Thyroid gland (tissue), 4 donors: ENCODE results near the gene ANKRD29. TPM values are rescaled to one million over a fixed set of nuclear protein-coding genes. Genes with fewer than 3 reads are reported as not detected.

Source experiments
- DNase-seq, 2 donors: peaks; one replicate each; pipeline ENCODE4 v3.0.0-alpha.2; 2019
- H3K27ac ChIP-seq, 3 donors: fragments of 200-600 bp; sonication (generic); 1 replicate in 2 of 3; 2 replicates in 1 of 3; pipeline ENCODE4 v1.5.1; 2016 to 2019; ENCODE audit warnings: mild to moderate bottlenecking in 1 of 3, moderate library complexity in 1 of 3
- H3K27me3 ChIP-seq: fragments of 200-600 bp; sonication (generic); one replicate; pipeline ENCODE4 v1.5.1; 2019
- H3K36me3 ChIP-seq, 2 donors: fragments of 200-600 bp; sonication (generic); one replicate each; pipeline ENCODE4 v1.5.1; 2016 to 2019
- H3K4me1 ChIP-seq, 2 donors: fragments of 200-600 bp; sonication (generic); one replicate each; pipeline ENCODE4 v1.5.1; 2017 to 2019
- H3K4me3 ChIP-seq, 3 donors: fragments of 200-600 bp; sonication (generic); replicated peaks in 1 of 3; 1 replicate in 2 of 3; 2 replicates in 1 of 3; pipeline ENCODE4 v1.5.1; 2016; ENCODE audit warnings: mild to moderate bottlenecking in 1 of 3
- H3K9me3 ChIP-seq: fragments of 200-600 bp; sonication (generic); one replicate; pipeline ENCODE4 v1.5.1; 2017
- POLR2A ChIP-seq, 2 donors: fragments of 450-650 bp; IDR thresholded peaks; one replicate each; pipeline ENCODE4 v1.6.1; 2017; ENCODE audit warnings: antibody characterized with exemption in 2 of 2, mild to moderate bottlenecking in 2 of 2, moderate library complexity in 1 of 2
- WGBS, 2 donors: methylation state at CpG; one replicate each; pipeline ENCODE4 v1.1.5; 2017; 5-methylcytosine and 5-hydroxymethylcytosine counted together
- intact Hi-C: fragments of 100-400 bp; cut with DNase I; formaldehyde crosslinking; loops from one replicate; pipeline ENCODE4 v1.15.1; 2023
- total RNA-seq, 4 donors: library from RNA; depleted of rRNA; stranded (reverse); fragments of >200 nt; gene quantifications; one replicate each; pipeline ENCODE4 v1.2.3, GENCODE V29; 2016
- TF ChIP-seq, protein P1 (sequence below), 6 experiments: fragments of 200-600 bp in 3 of 6; fragments of 450-650 bp in 3 of 6; sonication (generic) in 3 of 6; IDR thresholded peaks; one replicate each; pipeline ENCODE4 v1.5.1; 2016 to 2019; ENCODE audit warnings: antibody characterized with exemption in 6 of 6, mild to moderate bottlenecking in 2 of 6, inconsistent platforms in 1 of 6, moderate library complexity in 1 of 6

ANKRD29 gene
- total RNA-seq, 4 donors from 2014 or later = 3.4 to 6.1 (median 4.5) TPM

- intact Hi-C loops = no loop called here
- no peak for DNase-seq
- TF ChIP-seq, protein P1, sequence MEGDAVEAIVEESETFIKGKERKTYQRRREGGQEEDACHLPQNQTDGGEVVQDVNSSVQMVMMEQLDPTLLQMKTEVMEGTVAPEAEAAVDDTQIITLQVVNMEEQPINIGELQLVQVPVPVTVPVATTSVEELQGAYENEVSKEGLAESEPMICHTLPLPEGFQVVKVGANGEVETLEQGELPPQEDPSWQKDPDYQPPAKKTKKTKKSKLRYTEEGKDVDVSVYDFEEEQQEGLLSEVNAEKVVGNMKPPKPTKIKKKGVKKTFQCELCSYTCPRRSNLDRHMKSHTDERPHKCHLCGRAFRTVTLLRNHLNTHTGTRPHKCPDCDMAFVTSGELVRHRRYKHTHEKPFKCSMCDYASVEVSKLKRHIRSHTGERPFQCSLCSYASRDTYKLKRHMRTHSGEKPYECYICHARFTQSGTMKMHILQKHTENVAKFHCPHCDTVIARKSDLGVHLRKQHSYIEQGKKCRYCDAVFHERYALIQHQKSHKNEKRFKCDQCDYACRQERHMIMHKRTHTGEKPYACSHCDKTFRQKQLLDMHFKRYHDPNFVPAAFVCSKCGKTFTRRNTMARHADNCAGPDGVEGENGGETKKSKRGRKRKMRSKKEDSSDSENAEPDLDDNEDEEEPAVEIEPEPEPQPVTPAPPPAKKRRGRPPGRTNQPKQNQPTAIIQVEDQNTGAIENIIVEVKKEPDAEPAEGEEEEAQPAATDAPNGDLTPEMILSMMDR (IDR thresholded peaks at IDR 0.05) = no peak
- no peak for TF ChIP-seq POLR2A (IDR thresholded peaks at IDR 0.05)
- Histone ChIP-seq H3K36me3 (no peaks in the 10 kb centered on the region), H3K4me1 (no peaks in the 10 kb centered on the region), H3K27ac (no peak overlapping the region), H3K4me3 (no peak overlapping the region), H3K9me3 (no peaks in the 10 kb centered on the region), H3K27me3 (no peaks in the 10 kb centered on the region)
- 90 to 96% methylated on average over 3 of the region's 3 CpGs for WGBS, 2 donors
Measured at GRCh38 chr18:23706971-23707640, 44.4 kb upstream of the ANKRD29 start.

GRCh38 chr18:23704806-23705205 is 42.1 kb upstream of the ANKRD29 start:
- H3K27ac ChIP-seq = no peak overlapping the region
- no peaks in the 10 kb centered on the region for H3K4me1 ChIP-seq
- H3K36me3 ChIP-seq = no peaks in the 10 kb centered on the region
- H3K27me3 ChIP-seq = no peaks in the 10 kb centered on the region
- TF ChIP-seq, protein P1 (IDR thresholded peaks at IDR 0.05) = no peak
- TF ChIP-seq POLR2A (IDR thresholded peaks at IDR 0.05) = no peak
- intact Hi-C loops = no loop called here
- DNase-seq = no peak
- H3K9me3 ChIP-seq = no peaks in the 10 kb centered on the region
- no peak overlapping the region for H3K4me3 ChIP-seq

DNA sequence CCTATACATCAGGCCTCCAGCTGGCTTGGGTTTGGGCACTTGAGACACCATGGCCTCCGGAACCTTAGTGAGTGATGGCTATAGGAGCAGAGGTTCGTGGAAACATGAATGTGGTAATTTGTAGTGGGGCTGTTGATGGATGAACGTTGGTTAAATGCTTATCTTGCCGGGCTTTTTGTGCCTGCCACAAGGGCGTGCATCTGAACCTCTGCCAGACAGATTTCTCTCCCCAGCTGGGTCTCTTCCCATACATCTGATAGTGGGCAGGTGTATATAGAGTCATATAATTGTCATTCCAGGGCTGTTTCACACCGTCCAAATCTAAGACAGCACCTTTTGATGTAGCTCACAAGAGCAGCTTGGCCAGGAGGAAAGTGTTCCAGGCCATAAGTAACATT is 41.3 kb upstream of the ANKRD29 start:
- H3K27ac ChIP-seq = no peak overlapping the region
- intact Hi-C loops = no loop called here
- WGBS, 2 donors = 65 to 76% methylated on average over 6 of the region's 6 CpGs

DNA sequence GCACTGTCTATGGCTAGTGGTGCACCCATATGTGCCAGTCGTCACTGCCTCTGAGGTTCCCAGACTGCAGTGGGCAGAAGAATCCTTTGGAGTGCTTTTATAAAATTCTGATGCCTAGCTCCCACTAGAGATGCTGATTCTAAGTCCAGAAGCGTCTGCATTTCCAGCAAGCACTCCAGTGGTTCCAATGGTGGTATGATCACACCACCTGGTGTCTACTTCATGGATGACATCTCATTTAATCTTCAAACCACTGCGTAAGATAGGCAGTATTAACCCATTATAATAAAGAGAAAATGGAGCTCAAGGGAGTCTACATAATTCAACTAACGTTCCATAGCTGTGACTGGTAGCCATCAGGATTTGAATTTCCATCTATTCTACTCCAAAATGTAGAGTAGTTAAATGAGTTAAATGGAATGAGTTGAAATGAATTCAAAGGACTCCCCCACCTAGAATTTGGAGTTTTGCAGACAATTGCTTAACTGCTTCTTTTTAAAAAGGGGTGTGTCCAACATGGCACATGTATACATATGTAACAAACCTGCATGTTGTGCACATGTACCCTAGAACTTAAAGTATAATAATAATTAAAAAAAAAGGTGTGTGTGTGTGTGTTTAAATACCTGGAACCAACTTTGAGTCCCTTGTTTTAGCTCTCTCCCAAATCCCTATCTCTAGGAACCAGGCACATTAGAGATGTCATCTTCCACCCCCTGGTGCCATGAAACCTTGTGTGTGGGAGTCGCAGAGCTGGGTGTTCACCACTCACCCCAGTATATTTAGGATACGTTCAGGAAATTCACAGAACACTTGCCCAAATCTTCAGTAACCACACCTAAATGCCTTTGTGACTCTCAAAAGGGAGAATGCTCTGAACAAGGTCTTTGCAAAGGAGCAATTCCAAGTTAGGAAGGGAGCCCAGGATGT is 40.6 kb upstream of the ANKRD29 start:
- Histone ChIP-seq H3K36me3 (no peaks in the 10 kb centered on the region), H3K4me1 (no peaks in the 10 kb centered on the region), H3K4me3 (no peak overlapping the region), H3K9me3 (no peaks in the 10 kb centered on the region), H3K27me3 (no peaks in the 10 kb centered on the region), H3K27ac (no peak overlapping the region)
- WGBS, 2 donors = 50 to 55% methylated on average over 6 of the region's 6 CpGs
- DNase-seq = peak in 1 of 2 donors; percentile 3
- TF ChIP-seq, protein P1 (IDR thresholded peaks at IDR 0.05) = peak in 4 of 6 experiments; percentile 35 to 59 (median 41)
- no peak for TF ChIP-seq POLR2A (IDR thresholded peaks at IDR 0.05)
- intact Hi-C loops = no loop called here

More for the DNA sequence above, 41.3 kb upstream of the ANKRD29 start:
- no peaks in the 10 kb centered on the region for H3K9me3 ChIP-seq
- no peaks in the 10 kb centered on the region for H3K4me1 ChIP-seq
- no peaks in the 10 kb centered on the region for H3K27me3 ChIP-seq
- TF ChIP-seq POLR2A (IDR thresholded peaks at IDR 0.05) = no peak
- TF ChIP-seq, protein P1 (IDR thresholded peaks at IDR 0.05) = no peak
- no peaks in the 10 kb centered on the region for H3K36me3 ChIP-seq
- DNase-seq = no peak
- no peak overlapping the region for H3K4me3 ChIP-seq

- WGBS, 2 donors = 85 to 93% methylated on average over 4 of the region's 4 CpGs
- Histone ChIP-seq H3K9me3 (no peaks in the 10 kb centered on the region), H3K27ac (no peak overlapping the region), H3K4me3 (no peak overlapping the region), H3K36me3 (no peaks in the 10 kb centered on the region), H3K27me3 (no peaks in the 10 kb centered on the region), H3K4me1 (no peaks in the 10 kb centered on the region)
- intact Hi-C loops = no loop called here
- TF ChIP-seq POLR2A (IDR thresholded peaks at IDR 0.05) = no peak
- TF ChIP-seq, protein P1 (IDR thresholded peaks at IDR 0.05) = no peak
- DNase-seq = no peak
Measured at GRCh38 chr18:23702606-23703005, 39.9 kb upstream of the ANKRD29 start.
